Omental fat pad (tissue), 4 donors: ENCODE results near the gene VWF. TPM values are rescaled to one million over a fixed set of nuclear protein-coding genes. Genes with fewer than 3 reads are reported as not detected.

Experiments
- ATAC-seq: fragments of 150-250 bp; one replicate; pipeline ENCODE4 v1.9.1; 2016; ENCODE audit warnings: mild to moderate bottlenecking, moderate library complexity; ENCODE audit not compliant: low FRiP score
- DNase-seq: peaks from one replicate; pipeline ENCODE4 v3.0.0-alpha.2; 2019; ENCODE audit warnings: low spot score
- CTCF ChIP-seq, 3 donors: fragments of 450-650 bp; IDR thresholded peaks; one replicate each; pipeline ENCODE4 v1.5.1; 2016 to 2017; ENCODE audit warnings: antibody characterized with exemption in 3 of 3, mild to moderate bottlenecking in 3 of 3, moderate library complexity in 2 of 3
- total RNA-seq, 4 donors: library from RNA; depleted of rRNA; stranded (reverse); fragments of >200 nt; gene quantifications; one replicate each; pipeline ENCODE4 v1.1.0, GENCODE V29; 2016

VWF gene
- total RNA-seq, 4 donors from 2014 or later, result 78.4 to 1,203 (median 422) TPM

GRCh38 chr12:5971194-5971850, 153.1 kb downstream of the VWF start:
- no peak for DNase-seq
- no peak for ATAC-seq
- no peak for TF ChIP-seq CTCF (IDR thresholded peaks at IDR 0.05)

GRCh38 chr12:5969974-5970690, 154.3 kb downstream of the VWF start:
- ATAC-seq (no peak), DNase-seq (no peak)
- no peak for TF ChIP-seq CTCF (IDR thresholded peaks at IDR 0.05)

- DNase-seq (no peak), ATAC-seq (no peak)
- TF ChIP-seq CTCF (IDR thresholded peaks at IDR 0.05), result no peak
These were observed 155.1 kb downstream of the VWF start for GRCh38 chr12:5969156-5969973.

- DNase-seq (no peak), ATAC-seq (no peak)
- no peak for TF ChIP-seq CTCF (IDR thresholded peaks at IDR 0.05)
These were observed 156.6 kb downstream of the VWF start for GRCh38 chr12:5967645-5968415.

- no peak for TF ChIP-seq CTCF (IDR thresholded peaks at IDR 0.05)
- DNase-seq (no peak), ATAC-seq (no peak)
These were observed 157.9 kb downstream of the VWF start for GRCh38 chr12:5966486-5967095.

- DNase-seq (no peak), ATAC-seq (peak; percentile 53)
- no peak for TF ChIP-seq CTCF (IDR thresholded peaks at IDR 0.05)
These were observed 158.5 kb downstream of the VWF start for GRCh38 chr12:5965950-5966383.
